ENCODE data around the gene TCTN1. TPM values are rescaled to one million over a fixed set of nuclear protein-coding genes. Genes with fewer than 3 reads are reported as not detected.

TCTN1 gene
- total RNA-seq, 4 donors from 2014 or later, result 4.4 to 15.6 (median 8.8) TPM

DNA sequence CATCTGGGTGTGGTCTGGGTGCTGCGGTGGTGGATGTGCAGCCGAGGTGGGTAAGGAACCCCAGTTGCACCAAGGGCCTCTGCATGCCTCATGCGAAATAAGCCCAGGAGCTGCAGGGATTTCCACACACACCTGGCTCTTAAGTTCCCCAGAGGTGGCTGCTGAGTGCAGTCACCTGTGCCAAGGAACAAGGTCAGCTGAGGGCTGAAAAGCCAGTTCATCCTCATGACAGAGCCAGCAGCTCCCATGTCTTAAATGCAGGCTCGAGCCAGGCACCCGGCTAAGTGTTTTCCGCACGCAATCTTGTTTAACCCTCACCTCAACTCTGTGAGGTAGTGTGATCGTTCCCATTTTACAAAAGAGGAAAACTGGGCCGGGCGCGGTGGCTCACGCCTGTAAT, 65.3 kb downstream of the TCTN1 start:
- no peak overlapping the region for H3K27ac ChIP-seq
- intact Hi-C loops (cut with DNase I), result no loop called here
- 93% methylated on average over 3 to 5 of the region's 12 CpGs for WGBS, 2 donors
- H3K36me3 ChIP-seq, result no peaks in the 10 kb centered on the region
- no peak overlapping the region for H3K4me3 ChIP-seq
- no peaks in the 10 kb centered on the region for H3K27me3 ChIP-seq
- peaks cover 0 to 7% (median 0%) of the 10 kb centered on the region in 3 donors for H3K4me1 ChIP-seq
- no peaks in the 10 kb centered on the region for H3K9me3 ChIP-seq
- DNase-seq, result no peak
- TF ChIP-seq POLR2A (IDR thresholded peaks at IDR 0.05) (no peak), CTCF (IDR thresholded peaks at IDR 0.05) (no peak)

DNA sequence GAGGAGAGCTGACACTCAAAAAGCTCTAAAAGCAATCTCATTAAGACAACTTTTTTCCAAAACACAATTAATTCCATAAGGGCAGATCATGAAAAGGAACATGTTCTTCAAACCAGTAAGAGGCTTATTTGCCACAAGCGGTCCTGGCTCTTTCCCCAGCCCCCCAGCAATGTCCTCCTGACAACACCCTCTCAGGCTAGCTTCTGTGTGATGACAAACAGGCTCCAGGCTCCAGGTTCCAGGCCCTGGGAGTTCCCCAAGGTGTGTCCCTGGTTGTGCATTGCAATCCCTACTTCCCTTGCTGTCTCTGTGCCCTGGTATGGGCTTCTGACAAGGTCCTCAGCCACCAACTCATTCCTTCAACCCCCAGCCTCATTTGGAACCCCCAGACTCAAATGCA, 66.1 kb downstream of the TCTN1 start:
- Histone ChIP-seq H3K9me3 (no peaks in the 10 kb centered on the region), H3K4me3 (no peak overlapping the region), H3K36me3 (no peaks in the 10 kb centered on the region), H3K4me1 (peaks cover 0 to 7% (median 0%) of the 10 kb centered on the region in 3 donors), H3K27ac (no peak overlapping the region), H3K27me3 (no peaks in the 10 kb centered on the region)
- intact Hi-C loops (cut with DNase I), result no loop called here
- TF ChIP-seq CTCF (IDR thresholded peaks at IDR 0.05), result no peak
- TF ChIP-seq POLR2A (IDR thresholded peaks at IDR 0.05), result no peak
- DNase-seq, result no peak
- WGBS, 2 donors, result 71 to 80% methylated on average over 1 of the region's 1 CpG

DNA sequence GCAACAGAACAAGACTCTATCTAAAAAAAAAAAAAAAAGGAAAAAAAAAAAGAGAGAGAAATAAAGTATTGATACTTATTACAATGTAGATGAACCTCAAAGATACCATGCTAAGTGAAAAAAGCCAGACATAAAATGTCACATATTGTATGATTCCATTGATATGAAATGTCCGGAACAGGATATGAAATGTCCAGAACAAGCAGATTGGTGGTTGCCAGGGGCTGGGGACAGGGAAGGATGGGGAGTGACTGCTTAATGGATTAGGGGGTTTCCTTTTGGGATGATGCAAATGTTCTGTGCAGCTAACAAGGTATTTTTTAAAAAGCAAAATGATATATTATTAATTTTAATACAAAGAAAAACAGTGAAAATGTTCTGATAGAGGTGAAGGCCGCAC, 70.0 kb downstream of the TCTN1 start:
- no peak for DNase-seq
- no peaks in the 10 kb centered on the region for H3K36me3 ChIP-seq
- peaks cover 0 to 17% (median 0%) of the 10 kb centered on the region in 4 donors for H3K27me3 ChIP-seq
- no peak overlapping the region for H3K27ac ChIP-seq
- H3K9me3 ChIP-seq, result no peaks in the 10 kb centered on the region
- TF ChIP-seq CTCF (IDR thresholded peaks at IDR 0.05) (no peak), POLR2A (IDR thresholded peaks at IDR 0.05) (no peak)
- intact Hi-C loops (cut with DNase I), result no loop called here
- peaks cover 0 to 18% (median 8%) of the 10 kb centered on the region in 3 donors for H3K4me1 ChIP-seq
- WGBS, 2 donors, result 97 to 98% methylated on average over 2 of the region's 2 CpGs
- no peak overlapping the region for H3K4me3 ChIP-seq

DNA sequence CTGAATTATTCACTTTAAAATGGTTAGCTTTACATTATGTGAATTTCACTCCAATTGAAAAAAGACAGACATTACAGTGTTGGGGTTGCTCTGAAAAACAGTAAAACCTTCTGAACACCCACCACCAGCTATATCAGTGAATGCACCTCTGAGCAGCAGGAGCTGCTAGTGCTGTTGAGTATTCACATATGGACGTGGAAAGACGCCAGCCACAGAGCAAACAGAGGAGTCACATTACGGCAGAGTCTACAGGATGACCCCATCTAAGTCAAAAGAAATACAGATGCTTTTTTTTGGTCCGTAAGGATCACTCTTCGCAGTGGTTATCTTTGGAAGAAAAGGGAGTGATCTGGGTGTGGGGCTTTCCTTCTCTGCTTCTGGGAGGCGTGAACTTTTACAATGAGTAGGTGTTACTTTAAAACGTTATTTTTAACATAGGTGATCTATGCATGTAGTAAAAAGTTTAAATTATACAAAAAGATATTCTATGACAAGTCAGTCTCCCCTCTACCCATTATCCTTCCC, 70.4 kb downstream of the TCTN1 start:
- 66 to 72% methylated on average over 7 of the region's 7 CpGs for WGBS, 2 donors

More for the DNA sequence above, 70.4 kb downstream of the TCTN1 start:
- H3K9me3 ChIP-seq, result no peaks in the 10 kb centered on the region
- H3K4me3 ChIP-seq, result no peak overlapping the region
- DNase-seq, result no peak
- TF ChIP-seq POLR2A (IDR thresholded peaks at IDR 0.05), result no peak
- TF ChIP-seq CTCF (IDR thresholded peaks at IDR 0.05), result no peak
- H3K27me3 ChIP-seq, result peaks cover 0 to 22% (median 0%) of the 10 kb centered on the region in 4 donors
- no peak overlapping the region for H3K27ac ChIP-seq
- H3K4me1 ChIP-seq, result peaks cover 5 to 23% (median 9%) of the 10 kb centered on the region in 3 donors
- intact Hi-C loops (cut with DNase I), result no loop called here
- no peaks in the 10 kb centered on the region for H3K36me3 ChIP-seq
